Stimulated activated CD8-positive, alpha-beta memory T cell treated with anti-CD3 and anti-CD28 coated beads, Interleukin-12 subunit alpha, Interleukin-12 subunit beta, amount 100 ng/mL, for 4 hours (primary cell): ENCODE data around the gene DNAJB11.
"Not testable (repeated sequence)": the region's sequence is repeated elsewhere in the genome, so short reads cannot be mapped to it uniquely, and the experiment has no call there.

Experiments used
- DNase-seq: peaks from one replicate; pipeline ENCODE4 v3.0.0-alpha.2; 2020; ENCODE audit warnings: low read depth

The DNAJB11 gene

DNA sequence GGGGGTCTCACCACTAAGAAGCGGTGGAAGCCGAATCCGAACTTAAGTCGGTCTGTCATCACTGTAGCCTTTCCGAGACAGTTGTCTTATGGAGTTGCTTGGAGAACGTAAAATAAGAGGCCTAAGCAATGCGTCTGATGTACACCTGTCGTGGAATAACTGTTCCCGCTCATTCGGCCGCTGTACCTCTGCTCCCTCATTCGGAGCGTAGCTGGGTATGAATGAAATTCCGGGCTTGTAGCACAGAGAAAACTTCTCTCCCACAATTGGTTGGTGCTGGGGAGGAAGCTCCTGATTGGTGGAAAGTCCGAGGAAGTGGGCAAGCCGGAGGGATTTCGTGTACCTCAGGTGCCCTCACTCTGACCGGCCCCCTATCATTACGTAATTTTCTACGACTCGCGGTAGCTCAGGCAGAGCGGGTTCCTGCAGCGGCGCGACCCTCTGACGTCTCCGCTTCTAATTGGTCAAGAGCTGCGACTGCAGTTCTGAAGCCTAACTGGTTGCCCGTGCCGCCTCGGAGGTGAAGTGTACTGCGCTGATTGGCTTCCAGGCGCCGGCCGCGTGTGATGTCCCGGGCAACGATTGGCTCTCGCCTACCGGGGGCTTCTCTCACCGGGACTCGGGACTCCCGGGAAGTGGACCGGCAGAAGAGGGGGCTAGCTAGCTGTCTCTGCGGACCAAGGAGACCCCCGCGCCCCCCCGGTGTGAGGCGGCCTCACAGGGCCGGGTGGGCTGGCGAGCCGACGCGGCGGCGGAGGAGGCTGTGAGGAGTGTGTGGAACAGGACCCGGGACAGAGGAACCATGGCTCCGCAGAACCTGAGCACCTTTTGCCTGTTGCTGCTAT, at the start of gene DNAJB11:
DNAJB11 (plus strand) TSS at position 625 of the 845 bp plus-strand sequence; CDS start at position 803, 178 bp downstream.
- DNase-seq, result peak; percentile 95

DNA sequence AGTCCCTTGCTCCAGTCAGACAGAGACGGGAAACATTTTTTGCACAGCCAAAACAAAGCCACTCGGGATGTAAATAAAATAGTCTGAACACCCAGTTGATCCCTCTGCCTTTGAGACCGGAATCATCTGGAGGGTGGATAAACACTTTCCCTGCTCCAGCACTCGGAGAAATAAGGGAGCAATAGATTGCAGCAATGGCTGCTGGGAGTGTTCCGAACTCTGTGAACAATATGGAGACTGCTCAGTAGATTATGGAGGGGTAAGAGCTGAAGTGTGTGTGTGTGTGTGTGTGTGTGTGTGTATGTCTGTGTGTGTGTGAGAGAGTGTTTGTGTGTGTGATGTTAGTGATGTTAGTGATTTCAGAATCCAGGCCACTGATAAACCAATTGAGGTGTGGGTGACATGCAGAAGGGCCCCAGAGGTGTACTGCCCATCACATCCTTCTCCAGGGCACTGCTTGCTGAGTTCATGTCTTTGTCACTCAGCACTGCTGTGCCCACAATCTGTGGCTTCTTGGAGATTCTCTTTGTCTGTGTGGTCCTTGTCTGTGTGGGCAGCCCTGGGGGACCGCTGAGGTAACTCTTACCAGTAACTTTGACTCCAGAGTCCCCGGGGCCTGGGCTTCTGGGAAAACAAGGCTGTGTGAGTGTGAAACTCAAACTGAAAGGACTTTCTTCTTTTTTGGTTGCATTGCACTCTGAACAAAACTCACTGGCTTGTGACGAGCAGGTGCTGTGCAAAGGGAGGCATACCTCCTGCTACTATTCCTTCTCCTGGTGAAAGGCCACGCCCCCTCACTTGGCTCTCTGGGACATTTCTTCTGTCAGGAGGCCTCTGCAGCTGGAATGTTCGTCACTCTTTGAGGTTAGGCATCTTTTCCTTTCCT, 49.3 kb upstream of the DNAJB11 start:
- DNase-seq, result no peak

DNA sequence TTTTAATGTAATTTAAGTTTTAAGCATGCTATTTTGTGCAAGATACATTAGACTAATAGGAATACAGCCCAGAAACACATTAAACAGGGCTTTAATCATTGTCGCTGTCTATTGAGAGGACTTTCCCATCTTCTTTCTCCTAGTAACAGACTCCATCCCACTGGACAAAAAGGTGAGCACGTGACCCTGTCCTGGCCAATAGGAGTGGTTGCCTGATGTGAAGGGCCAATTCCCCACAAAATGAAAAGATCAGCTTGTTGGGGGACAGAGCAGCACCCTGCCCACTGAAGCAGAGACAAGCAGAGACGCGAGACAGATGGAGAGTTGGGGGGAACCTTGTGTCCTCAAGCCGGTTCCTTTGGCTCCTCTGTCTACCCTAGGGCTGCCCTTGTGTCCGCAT, 47.5 kb upstream of the DNAJB11 start:
- no peak for DNase-seq

DNA sequence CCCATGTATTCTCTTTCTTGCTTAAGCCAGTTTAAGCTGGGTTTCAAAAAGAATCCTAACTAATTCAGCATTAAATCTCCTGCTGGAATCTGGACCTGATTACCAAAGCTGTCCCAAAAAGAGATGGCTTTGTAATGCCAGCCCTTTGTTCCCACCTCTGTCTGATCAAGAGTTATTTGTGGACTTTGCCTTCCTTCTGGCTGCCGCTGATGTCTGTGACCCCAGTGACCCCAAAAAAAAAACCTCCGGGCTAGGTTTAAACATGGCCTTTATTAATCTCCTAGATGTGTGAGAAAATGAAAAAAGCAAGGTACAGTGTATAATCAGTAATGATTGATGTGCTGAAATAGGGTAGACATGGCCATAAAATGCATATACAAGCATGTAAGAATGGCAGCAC, 47.1 kb upstream of the DNAJB11 start:
- DNase-seq, result no peak

DNA sequence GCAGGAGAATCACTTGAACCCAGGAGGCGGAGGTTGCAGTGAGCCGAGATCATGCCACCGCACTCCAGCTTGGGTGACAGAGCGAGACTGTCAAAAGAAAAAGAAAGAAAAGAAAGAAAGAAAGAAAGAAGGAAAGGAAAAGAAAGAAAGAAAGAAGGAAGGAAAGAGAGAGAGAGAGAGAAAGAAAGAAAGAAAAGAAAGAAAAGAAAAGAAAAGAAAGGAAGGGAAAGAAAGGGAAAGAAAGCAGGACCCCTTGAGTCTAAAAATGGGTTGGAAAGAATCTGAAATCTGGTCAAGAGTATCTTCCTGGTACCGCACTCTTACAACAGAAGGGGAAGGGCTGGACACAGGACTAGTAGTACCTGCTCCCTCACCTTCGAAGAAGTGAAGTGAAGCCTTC, 45.9 kb upstream of the DNAJB11 start:
- DNase-seq, result no peak

DNA sequence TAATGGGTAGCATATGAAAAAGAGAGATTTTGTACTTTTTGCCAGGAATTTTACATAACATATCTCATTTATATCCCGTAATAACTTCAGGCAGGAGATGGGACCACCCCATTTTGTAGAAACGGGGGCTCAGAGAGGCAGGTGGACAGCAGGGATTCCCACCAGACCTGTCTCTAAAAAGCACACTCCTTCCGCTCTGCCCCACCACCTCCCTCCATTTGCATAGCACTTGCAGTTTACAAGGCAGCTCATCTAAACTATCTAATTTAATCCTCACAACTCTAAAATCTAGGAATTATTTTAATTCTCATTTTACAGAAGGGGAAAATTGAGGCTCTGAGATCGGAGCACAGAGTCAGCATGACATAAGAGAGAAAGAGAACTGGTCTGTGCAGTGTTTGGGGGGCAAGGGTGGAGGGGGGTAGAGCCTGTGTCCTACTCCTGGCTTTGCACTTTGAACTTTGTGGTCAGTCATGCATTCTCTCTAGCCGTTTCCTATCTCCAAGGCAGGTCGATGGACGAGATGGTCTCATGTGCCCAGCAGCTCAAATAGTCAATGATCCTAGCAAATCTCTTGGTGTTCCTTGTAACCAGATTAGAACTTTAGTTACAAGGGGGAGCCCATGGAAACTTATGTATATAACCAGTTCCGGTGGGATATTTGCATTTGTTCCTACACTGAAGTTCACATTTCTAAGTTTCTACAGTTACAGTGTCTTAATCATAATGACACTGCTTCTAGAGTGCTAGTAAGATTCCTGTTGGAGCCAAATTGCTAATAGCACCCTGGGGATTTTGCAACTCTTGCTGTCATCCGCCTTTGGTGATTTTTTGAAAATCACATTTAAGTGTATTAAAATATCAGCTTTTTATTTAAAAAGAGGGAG, 44.9 kb upstream of the DNAJB11 start:
- DNase-seq, result no peak

DNA sequence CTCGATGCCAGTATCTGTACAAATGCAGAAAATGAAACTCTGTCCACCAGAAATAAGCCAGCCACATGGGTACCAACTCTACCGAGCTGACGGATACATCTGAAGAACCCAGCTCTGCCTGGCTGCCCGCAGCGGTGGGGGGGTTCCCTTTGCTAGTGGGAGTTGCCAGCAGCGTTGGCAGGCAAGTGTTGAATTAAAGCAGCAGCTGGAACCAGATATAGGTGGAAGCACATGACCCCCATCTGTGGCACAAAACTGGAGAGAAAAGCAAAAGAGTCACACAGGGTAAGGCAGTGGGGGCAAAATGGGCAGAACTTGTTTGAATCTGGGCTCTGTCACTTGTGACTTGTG, 44.3 kb upstream of the DNAJB11 start:
- DNase-seq, result no peak

DNA sequence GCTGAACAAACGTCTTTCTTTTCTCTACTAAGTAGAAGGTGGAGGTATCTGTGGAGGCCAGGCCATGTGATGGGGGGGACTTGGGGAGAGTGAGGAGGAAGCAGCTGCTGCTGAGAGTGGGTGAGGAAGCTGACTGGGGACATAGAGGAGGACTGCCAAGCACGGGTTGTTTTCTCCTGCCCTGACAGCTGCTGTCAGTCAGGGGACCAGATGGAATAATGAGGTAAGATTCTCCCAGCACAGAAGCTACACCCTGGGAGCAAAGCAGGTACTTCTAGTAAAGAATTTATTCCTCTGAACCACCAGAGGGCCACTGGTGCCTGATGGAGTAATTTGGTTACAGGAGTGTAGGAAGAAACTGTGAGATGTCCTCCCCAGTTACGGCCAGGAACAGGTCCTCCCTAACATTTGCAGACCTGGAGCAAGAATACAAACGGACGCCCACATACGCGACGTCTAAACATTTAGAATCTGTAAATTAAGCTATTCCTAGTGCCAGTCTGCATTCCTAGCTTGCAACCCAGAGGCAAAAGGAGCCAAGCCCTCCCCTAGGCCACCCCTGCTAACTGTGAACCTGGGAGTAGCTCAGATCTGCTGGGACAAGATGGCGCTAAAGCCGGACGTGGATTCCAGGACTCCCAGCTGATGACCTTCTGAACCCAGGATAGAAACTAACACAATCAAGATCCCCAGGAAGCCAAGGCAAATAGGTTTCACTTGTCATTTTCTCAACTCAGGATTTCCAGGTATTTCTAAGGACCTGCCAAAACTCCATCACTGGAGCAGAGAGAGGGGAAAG, 41.1 kb upstream of the DNAJB11 start:
- DNase-seq, result no peak

DNA sequence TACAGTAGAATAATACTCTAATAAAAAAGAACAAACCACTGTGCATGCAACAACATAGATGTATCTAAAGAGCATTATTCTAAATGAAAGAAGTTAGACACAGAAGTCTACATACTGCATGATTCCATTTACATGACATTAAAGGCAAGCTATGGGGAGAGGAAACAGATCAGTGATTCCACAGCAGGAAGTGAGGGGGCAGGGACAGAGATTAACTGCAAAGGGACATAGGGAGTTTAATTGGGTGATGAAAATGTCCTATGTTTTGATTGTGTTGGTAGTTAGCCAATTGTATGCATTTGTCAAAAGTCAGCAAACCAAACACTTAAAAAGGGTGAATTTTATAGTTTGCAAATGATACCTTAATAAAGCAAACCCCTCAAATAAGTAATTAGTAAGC, 40.1 kb upstream of the DNAJB11 start:
- DNase-seq, result no peak

DNA sequence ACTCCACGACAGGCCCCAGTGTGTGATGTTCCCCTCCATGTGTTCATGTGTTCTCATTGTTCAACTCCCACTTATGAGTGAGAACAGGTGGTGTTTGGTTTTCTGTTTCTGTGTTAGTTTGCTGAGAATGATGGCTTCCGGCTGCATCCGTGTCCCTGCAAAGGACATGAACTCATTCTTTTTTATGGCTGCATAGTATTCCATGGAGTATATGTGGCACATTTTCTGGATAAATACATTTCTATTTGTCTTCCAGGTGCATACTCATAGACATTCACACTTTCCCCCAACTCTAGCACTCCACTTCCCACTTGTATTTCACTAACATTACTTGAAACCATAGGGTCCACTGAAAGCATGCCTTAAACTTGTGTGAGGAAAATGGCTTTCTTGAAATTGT, 38.8 kb upstream of the DNAJB11 start:
- DNase-seq, result not testable (repeated sequence)

DNA sequence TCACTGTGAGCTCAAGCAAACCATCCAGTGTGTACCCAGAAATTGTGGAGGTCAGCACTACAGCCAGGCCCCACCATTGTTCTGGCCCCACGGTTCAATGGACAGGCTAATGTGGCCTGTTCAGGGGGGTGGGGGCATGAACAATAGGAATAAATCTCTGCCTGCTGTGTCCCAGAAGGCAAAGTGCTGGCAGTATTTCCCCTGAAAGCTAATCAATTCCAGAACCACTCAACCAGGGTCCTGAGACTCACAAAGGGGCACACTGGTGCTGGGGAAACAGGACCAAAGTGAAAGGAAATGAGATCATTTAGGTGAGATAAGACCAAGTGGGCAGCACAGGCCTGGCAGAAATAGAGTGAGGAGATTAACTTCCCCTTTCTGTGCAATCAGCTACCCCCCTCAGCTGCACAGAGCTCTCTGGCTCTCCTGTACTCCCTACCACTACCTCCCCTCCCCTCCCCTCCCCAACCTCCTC, 37.9 kb upstream of the DNAJB11 start:
- DNase-seq, result no peak

DNA sequence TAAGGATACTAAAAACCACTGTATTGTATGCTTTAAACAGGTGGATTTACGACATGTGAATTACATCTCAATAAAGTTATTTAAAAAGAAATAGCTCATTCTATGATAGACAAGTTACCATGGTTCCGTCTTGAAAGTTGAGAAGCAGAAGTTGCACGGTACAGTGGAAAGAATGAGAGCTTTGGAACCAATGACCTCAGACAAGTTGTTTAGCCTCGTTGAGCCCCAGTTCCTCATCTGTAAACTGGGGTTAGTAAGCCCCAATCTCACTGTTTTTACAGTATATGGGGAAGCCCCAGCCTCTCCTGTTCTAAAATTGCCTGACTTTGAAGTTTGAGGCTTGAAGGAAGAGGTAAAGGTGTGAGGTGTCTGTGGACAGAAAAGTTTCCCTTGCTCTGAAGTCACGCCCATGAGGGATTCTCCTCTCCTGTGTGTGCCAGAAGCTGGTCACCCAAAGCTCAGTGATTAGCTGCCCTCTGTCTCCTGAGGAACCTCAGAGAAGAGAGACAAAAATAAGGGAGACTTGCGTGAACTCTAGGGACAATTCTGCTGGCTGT, 36.3 kb upstream of the DNAJB11 start:
- DNase-seq, result no peak

DNA sequence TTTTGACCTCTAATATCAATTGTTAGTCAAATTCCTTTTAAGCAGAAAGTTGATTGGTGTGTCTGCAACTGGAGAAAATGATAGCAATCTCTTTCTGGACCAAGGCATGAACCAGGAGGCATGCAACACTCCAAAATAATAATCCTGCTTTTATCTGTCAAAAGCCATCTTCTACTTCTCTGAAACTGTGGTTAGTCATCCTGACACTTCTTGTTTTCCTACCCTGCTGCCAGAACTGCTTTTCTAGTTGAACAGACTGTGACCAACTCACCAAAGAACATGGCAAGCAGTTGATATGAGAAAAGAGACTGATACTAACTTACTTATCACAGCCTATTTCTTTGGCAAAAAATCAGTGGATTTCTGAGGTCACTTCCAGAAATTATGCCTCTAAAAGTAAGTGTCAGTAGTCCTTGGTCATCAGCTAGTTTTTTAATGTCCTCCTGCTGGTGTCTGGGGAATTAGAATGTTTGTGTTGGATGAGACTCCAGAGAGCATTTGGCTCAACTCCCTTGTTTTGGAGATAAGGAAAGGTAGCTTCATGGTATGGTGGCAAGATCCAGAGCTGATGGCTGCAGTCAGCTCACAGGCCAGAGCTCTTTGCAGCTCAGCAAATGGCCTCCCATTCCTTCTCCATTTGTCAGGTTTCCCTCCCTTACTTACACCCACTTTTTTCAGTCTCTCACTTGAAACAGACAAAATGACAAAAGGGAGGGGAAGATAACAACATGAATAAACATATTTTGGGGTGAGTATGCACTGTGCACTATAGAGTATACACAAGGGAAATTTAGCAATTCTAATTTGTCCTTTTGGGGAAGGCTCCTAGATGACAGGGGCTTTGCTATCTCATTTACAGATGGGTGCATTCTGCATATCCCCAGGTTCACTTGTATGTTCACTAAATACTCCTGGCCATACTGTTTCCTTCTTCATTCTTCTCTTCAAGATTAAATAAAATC, 33.4 kb upstream of the DNAJB11 start:
- DNase-seq, result no peak

DNA sequence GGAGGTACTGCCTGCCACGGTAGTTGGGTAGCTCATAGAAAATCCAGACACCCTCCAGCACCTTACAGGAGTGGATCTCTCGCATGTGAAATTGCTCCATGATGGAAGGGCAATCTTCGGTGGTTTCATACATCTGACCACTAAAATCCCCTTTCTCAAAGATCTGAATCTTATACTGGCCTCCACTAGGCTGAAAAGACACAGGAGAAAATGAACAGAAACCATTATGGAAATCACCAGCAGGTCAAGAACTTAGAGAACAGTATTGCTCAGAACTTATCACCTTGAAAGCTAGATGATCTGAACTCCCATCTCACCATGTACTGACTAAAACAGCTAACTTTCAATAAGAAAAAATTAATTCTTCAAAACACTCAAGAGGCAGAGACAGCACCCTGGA, 31.7 kb upstream of the DNAJB11 start:
- DNase-seq, result no peak

DNA sequence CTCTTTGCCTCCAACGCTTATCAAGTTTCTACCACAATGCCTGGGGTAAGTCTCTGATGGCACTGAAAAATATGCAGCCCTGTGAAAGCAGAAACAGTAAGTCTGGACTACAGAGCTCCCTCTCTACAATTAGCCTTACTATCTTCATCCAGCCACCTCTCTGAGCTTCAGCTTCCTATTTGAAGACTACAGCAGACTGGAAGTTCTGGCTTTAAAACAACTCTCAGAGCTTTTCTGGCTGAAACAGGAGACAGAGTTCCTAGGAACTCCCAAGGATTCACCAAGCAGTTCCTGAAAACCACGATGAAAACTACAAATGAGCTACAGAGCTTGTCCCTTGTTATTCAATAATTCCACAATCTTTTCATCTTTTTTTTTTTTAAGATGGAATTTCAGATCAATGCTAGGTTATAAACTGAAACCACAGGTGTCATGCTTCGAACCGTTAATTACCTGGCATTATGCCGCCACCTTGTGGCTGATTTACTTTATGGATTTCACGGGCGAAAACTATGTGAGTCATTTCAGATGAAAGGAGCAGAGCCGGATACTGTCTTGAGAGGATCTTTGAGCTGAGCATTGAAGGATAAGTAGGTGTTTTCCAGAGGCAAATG, 30.2 kb upstream of the DNAJB11 start:
- peak; percentile 56 for DNase-seq

DNA sequence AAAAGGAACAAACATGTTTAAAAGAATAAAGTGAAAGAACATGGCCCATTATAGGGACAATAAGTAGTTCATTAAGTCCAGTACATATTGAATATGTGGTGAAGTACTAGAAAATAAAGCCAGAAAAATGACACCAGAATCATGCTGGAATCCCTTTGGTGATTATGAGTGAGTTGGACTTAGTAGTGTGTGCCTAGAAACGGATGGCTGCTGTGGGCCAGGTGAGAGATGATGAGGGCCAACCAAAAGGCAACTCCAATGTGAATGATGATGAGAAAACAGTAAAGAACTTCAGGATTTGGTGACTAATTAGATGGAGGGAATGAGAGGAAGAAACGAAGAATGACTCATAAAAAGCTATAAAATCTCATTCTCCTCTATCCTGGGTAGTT, 29.7 kb upstream of the DNAJB11 start:
- no peak for DNase-seq

DNA sequence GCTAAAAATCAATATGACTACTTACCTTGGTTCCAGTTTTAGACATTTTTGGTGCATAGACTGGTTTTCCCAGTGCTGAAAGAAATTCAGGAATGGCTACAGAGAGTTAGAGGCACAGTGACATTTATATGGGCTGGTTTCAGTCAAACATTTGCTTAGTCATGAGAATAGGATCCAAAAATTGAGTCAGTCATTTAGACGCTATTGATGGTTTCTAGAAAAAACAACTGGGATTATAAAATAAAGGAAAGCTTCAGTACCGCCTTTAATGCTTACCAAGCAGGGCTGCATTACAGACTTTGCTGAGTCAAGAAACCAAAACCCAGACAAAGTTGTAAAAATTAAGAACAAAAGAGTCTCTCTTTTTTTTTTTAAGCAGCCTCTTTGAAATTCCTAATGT, 26.2 kb upstream of the DNAJB11 start, which contains the start of gene CRYGS:
CRYGS (minus strand) TSS at position 100 of the 400 bp plus-strand sequence; CDS start at position 46, 54 bp downstream.
- no peak for DNase-seq

DNA sequence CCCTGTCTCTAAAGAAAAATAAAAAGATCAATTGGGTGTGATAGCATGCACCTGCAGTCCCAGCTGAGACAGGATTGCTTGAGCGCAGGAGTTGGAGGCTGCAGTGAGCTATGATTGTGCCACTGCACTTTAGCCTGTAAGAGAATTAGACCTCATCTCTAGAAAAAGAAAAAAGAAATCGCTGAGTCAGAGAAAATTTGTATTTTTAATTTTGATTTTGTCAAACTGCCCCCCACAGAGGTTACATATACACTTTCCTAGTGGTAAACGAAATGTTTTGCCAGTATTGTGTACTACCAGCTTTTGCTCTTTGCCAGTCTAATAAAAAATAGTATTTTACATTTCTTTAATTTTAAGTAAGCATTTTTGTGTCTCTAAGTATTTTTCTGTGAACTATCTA, 21.0 kb upstream of the DNAJB11 start:
- DNase-seq, result no peak

DNA sequence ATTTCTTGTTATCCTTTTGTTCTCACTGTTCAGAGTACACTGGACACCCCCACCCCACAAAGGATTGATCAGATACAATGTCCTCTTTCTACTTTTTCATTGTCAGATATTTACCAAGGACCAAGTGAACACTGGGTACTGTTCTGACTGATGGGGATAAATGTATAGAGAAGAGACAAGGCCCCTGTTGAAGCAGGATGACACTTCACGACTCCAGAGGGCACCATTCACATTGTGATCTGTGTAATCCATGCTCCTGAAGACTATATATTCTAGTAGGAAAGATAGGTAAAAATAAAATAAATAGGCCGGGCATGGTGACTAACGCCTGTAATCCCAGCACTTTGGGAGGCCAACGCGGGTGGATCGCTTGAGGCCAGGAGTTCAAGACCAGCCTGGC, 19.1 kb upstream of the DNAJB11 start:
- DNase-seq, result no peak
